GM23248 (cell line): Measurements from ENCODE around the gene CACNA1D. TPM values are rescaled to one million over a fixed set of nuclear protein-coding genes. Genes with fewer than 3 reads are reported as not detected.
A peak's percentile ranks its signal among the peaks of the same experiment; 100 is the strongest.

Experiments used
- DNase-seq: peaks from one replicate; pipeline ENCODE4 v3.0.0-alpha.2; 2015
- H2AFZ ChIP-seq: fragments of 200-600 bp; sonication (generic); 2 replicates; pipeline ENCODE4 v1.6.1; 2016; ENCODE audit warnings: antibody characterized with exemption
- H3F3A ChIP-seq: fragments of 200-600 bp; sonication (generic); 2 replicates; pipeline ENCODE4 v1.6.1; 2016; ENCODE audit warnings: mild to moderate bottlenecking, antibody characterized with exemption, mixed run types; ENCODE audit not compliant: insufficient read depth
- H3K27ac ChIP-seq: fragments of 200-600 bp; sonication (generic); 2 replicates; pipeline ENCODE4 v1.5.1; 2016; ENCODE audit warnings: mild to moderate bottlenecking
- H3K27me3 ChIP-seq: fragments of 200-600 bp; sonication (generic); replicated peaks from 2 replicates; pipeline ENCODE4 v1.6.1; 2016; ENCODE audit warnings: mild to moderate bottlenecking; ENCODE audit not compliant: insufficient read depth
- H3K36me3 ChIP-seq: fragments of 200-600 bp; sonication (generic); 2 replicates; pipeline ENCODE4 v1.6.1; 2016; ENCODE audit warnings: low read depth, mild to moderate bottlenecking
- H3K4me1 ChIP-seq: fragments of 200-600 bp; sonication (generic); 2 replicates; pipeline ENCODE4 v1.6.1; 2016; ENCODE audit warnings: mild to moderate bottlenecking; ENCODE audit not compliant: insufficient read depth
- H3K4me2 ChIP-seq: fragments of 200-600 bp; sonication (generic); one replicate; pipeline ENCODE4 v1.6.1; 2016; ENCODE audit warnings: mild to moderate bottlenecking; ENCODE audit not compliant: unreplicated experiment
- H3K4me3 ChIP-seq: fragments of 200-600 bp; sonication (generic); 2 replicates; pipeline ENCODE4 v1.5.1; 2016; ENCODE audit warnings: mild to moderate bottlenecking
- H3K79me2 ChIP-seq: fragments of 200-600 bp; sonication (generic); 2 replicates; pipeline ENCODE4 v1.6.1; 2016; ENCODE audit warnings: mild to moderate bottlenecking; ENCODE audit not compliant: insufficient read depth
- H3K9ac ChIP-seq: fragments of 200-600 bp; sonication (generic); 2 replicates; pipeline ENCODE4 v1.6.1; 2016; ENCODE audit warnings: mild to moderate bottlenecking
- H3K9me2 ChIP-seq: fragments of 200-600 bp; sonication (generic); 2 replicates; pipeline ENCODE4 v1.6.1; 2016; ENCODE audit warnings: mixed run types, mild to moderate bottlenecking, moderate library complexity; ENCODE audit not compliant: insufficient read depth
- H3K9me3 ChIP-seq: fragments of 200-600 bp; sonication (generic); one replicate; pipeline ENCODE4 v1.6.1; 2017; ENCODE audit warnings: low read depth
- H4K20me1 ChIP-seq: fragments of 200-600 bp; sonication (generic); 2 replicates; pipeline ENCODE4 v1.6.0; 2016; ENCODE audit not compliant: insufficient read depth
- EZH2 ChIP-seq: fragments of 200-600 bp; sonication (generic); IDR thresholded peaks from 2 replicates; pipeline ENCODE4 v1.6.1; 2018; ENCODE audit warnings: antibody characterized with exemption, mild to moderate bottlenecking; ENCODE audit not compliant: insufficient read depth, poor library complexity, severe bottlenecking
- EZH2phosphoT487 ChIP-seq: fragments of 200-600 bp; sonication (generic); IDR thresholded peaks from 2 replicates; pipeline ENCODE4 v1.6.1; 2018; ENCODE audit warnings: antibody characterized with exemption, moderate library complexity, mild to moderate bottlenecking, low read depth; ENCODE audit not compliant: insufficient read depth
- WGBS, 2 experiments: methylation state at CpG; one replicate each; pipeline ENCODE4 v1.1.6; 2015 to 2017; ENCODE audit warnings: low lambda C conversion rate in 2 of 2, low coverage in 1 of 2; ENCODE audit errors: missing lambda C conversion rate in 2 of 2; 5-methylcytosine and 5-hydroxymethylcytosine counted together
- in situ Hi-C: fragments of 300-500 bp; cut with MboI; formaldehyde crosslinking; loops from 2 replicates; pipeline ENCODE4 v1.15.0; 2020
- polyA plus RNA-seq: library from polyadenylated mRNA; unstranded; fragments of >200 nt; fragmentation: Nextera tagmentation; extraction: Ambion mirVana; gene quantifications from 2 replicates; pipeline ENCODE4 v1.2.1, GENCODE V29; 2016
- total RNA-seq: library from RNA; depleted of rRNA; stranded (reverse); fragments of >200 nt; shearing (Covaris generic); gene quantifications from 2 replicates; pipeline ENCODE4 v1.2.3, GENCODE V29; 2014

The CACNA1D gene
- total and polyA plus RNA-seq, 2 experiments from 2014 or later = not detected

- H3K27me3 ChIP-seq = no peaks in the 10 kb centered on the region
- TF ChIP-seq EZH2 = no peak
- no peak for TF ChIP-seq EZH2phosphoT487
- H3K4me1 ChIP-seq = no peaks in the 10 kb centered on the region
- no peaks in the 10 kb centered on the region for H3K36me3 ChIP-seq
- 82 to 84% methylated on average over 9 of the region's 9 CpGs for WGBS, 2 experiments
- no peak overlapping the region for H2AFZ ChIP-seq
- H3K27ac ChIP-seq = no peak overlapping the region
- H3K79me2 ChIP-seq = no peaks in the 10 kb centered on the region
- in situ Hi-C loops = no loop called here
- DNase-seq = no peak
- H3K9ac ChIP-seq = no peak overlapping the region
- H3K4me3 ChIP-seq = no peak overlapping the region
- H3K4me2 ChIP-seq = no peak overlapping the region
- no peaks in the 10 kb centered on the region for H3F3A ChIP-seq
- no peaks in the 10 kb centered on the region for H3K9me2 ChIP-seq
- H4K20me1 ChIP-seq = no peaks in the 10 kb centered on the region
- no peaks in the 10 kb centered on the region for H3K9me3 ChIP-seq
Observed at GRCh38 chr3:53836084-53836872, 341.9 kb downstream of the CACNA1D start.

DNA sequence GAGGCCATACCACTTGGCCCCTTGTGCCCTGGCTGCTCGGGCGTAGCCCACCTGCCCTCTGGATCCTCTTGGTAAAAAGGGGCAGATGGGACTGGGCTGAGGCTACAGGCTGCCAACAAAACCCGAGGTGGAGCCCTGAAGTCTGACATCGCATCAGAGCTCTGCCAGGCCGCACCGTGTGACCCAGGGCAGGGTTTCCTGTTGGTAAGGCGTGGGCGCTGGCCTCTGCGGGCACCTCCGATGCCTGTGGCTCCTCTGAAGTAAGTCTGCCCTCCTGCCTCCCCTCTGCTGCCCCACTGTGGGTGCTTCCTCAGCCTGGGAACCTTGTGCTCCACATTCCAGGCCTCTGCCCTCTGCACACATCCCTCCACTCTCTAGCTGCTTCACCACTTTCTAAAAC lies 342.9 kb downstream of the CACNA1D start:
- Histone ChIP-seq H2AFZ (no peak overlapping the region), H3K9ac (no peak overlapping the region), H4K20me1 (no peaks in the 10 kb centered on the region), H3K9me3 (no peaks in the 10 kb centered on the region), H3K27ac (no peak overlapping the region), H3K36me3 (no peaks in the 10 kb centered on the region), H3K9me2 (no peaks in the 10 kb centered on the region), H3F3A (no peaks in the 10 kb centered on the region), H3K27me3 (no peaks in the 10 kb centered on the region), H3K4me1 (no peaks in the 10 kb centered on the region), H3K4me2 (no peak overlapping the region), H3K4me3 (no peak overlapping the region), H3K79me2 (no peaks in the 10 kb centered on the region)
- DNase-seq = no peak
- in situ Hi-C loops = no loop called here
- WGBS, 2 experiments = 80 to 85% methylated on average over 7 to 10 of the region's 10 CpGs
- no peak for TF ChIP-seq EZH2phosphoT487
- no peak for TF ChIP-seq EZH2

- Histone ChIP-seq H3K4me1 (no peaks in the 10 kb centered on the region), H3K27me3 (peaks cover 5% of the 10 kb centered on the region; the same call in 1 of the 2 replicates), H4K20me1 (no peaks in the 10 kb centered on the region), H3K79me2 (no peaks in the 10 kb centered on the region), H3K27ac (no peak overlapping the region), H3K9ac (no peak overlapping the region), H3F3A (no peaks in the 10 kb centered on the region), H3K9me2 (no peaks in the 10 kb centered on the region), H3K4me3 (no peak overlapping the region), H3K4me2 (no peak overlapping the region), H3K9me3 (no peaks in the 10 kb centered on the region), H2AFZ (no peak overlapping the region), H3K36me3 (no peaks in the 10 kb centered on the region)
- WGBS, 2 experiments = 87 to 88% methylated on average over 5 of the region's 5 CpGs
- no peak for TF ChIP-seq EZH2phosphoT487
- no peak for TF ChIP-seq EZH2
- in situ Hi-C loops = no loop called here
- DNase-seq = no peak
Observed at GRCh38 chr3:53841296-53841695, 346.9 kb downstream of the CACNA1D start.

DNA sequence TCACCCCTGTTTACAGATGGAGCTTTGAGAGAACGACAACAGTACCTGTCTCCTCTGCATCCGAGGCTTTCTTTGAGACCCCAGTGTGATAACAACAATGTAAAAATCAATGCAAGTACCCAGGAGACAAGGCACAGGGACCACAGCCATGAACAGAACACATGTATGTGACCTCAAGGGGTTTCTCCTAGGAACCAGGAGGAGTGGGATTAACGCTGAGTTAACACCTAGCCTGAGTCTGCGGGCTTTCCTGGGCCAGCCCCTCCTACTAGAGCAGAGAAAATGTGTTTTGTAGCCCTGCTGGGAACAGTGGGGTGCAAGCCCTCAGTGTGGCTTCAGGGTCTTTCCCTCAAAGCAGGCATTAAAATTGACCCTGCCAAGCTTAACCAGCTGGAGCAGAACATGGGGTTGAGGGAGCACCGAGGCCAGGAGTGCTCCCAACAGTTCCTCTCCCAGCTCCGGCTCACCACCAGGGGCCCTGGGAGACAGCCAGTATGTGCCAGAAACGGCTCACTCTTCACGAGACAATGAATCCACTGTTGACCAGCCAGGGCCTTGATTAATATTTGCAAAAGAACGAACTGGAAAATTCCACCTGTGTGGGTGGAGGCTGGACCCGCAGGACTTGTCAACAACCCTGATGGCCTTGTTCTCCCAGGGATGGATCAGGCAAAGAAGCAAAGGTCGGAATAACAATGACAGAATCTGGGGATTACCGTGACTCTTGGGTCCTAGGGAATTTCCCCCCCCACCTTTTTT lies 348.2 kb downstream of the CACNA1D start:
- Histone ChIP-seq H3K36me3 (no peaks in the 10 kb centered on the region), H4K20me1 (no peaks in the 10 kb centered on the region), H3K27me3 (peaks cover 16% of the 10 kb centered on the region), H3K4me1 (no peaks in the 10 kb centered on the region), H3K27ac (no peak overlapping the region), H3K4me3 (no peak overlapping the region), H3K4me2 (no peak overlapping the region), H2AFZ (no peak overlapping the region), H3K79me2 (no peaks in the 10 kb centered on the region), H3K9ac (no peak overlapping the region), H3K9me3 (no peaks in the 10 kb centered on the region), H3F3A (no peaks in the 10 kb centered on the region), H3K9me2 (no peaks in the 10 kb centered on the region)
- in situ Hi-C loops = no loop called here
- WGBS, 2 experiments = 32 to 35% methylated on average over 11 to 12 of the region's 12 CpGs
- no peak for TF ChIP-seq EZH2
- no peak for TF ChIP-seq EZH2phosphoT487
- DNase-seq = peak; percentile 57
